HEK293 (cell line): ENCODE measurements around the gene IFT172.
A peak's percentile ranks its signal among the peaks of the same experiment; 100 is the strongest.

Experiments
- CTCF ChIA-PET: fragments of 350-600 bp; formaldehyde crosslinking; extraction: SDS; loops from one replicate; lab custom pipeline; 2021; ENCODE audit warnings: antibody characterized with exemption; lab: Yijun Ruan, JAX
- POLR2A ChIA-PET: fragments of 300-600 bp; formaldehyde crosslinking; extraction: SDS; loops from one replicate; lab custom pipeline; 2020; ENCODE audit warnings: antibody characterized with exemption, inconsistent platforms; lab: Yijun Ruan, JAX
- H3K27ac ChIP-seq: fragments of 200-500 bp; sonication (Bioruptor generic); 2 replicates; pipeline ENCODE4 v1.5.1; 2014; ENCODE audit warnings: low read depth, low read length, control low read depth, inconsistent platforms; ENCODE audit errors: extremely low read depth
- H3K36me3 ChIP-seq, 2 experiments: fragments of 200-500 bp in 1 of 2; sonication (Bioruptor generic) in 1 of 2; 1 replicate in 1 of 2; 2 replicates in 1 of 2; pipeline ENCODE4 v1.5.1; 2014 to 2017; ENCODE audit warnings: inconsistent platforms in 2 of 2, low read length in 2 of 2; ENCODE audit not compliant: control insufficient read depth in 2 of 2, insufficient read depth in 1 of 2
- H3K4me1 ChIP-seq: fragments of 200-500 bp; sonication (Bioruptor generic); 2 replicates; pipeline ENCODE4 v1.5.1; 2014; ENCODE audit warnings: mild to moderate bottlenecking, low read length, inconsistent platforms; ENCODE audit not compliant: control insufficient read depth, insufficient read depth
- H3K4me3 ChIP-seq: 2 replicates; pipeline ENCODE4 v1.5.1; 2011; ENCODE audit warnings: low read depth, mild to moderate bottlenecking, control low read depth, low read length, moderate library complexity
- H3K9me3 ChIP-seq: fragments of 200-500 bp; sonication (Bioruptor generic); 2 replicates; pipeline ENCODE4 v1.5.1; 2014; ENCODE audit warnings: low read depth, low read length, inconsistent platforms; ENCODE audit not compliant: control insufficient read depth, insufficient read depth
- ATF2 ChIP-seq: fragments of 450-650 bp; formaldehyde crosslinking; IDR thresholded peaks from 2 replicates; pipeline ENCODE4 v1.5.1; 2016; ENCODE audit warnings: missing biosample characterization, missing genetic modification characterization, low read depth
- KLF10 ChIP-seq: fragments of 450-650 bp; IDR thresholded peaks from 2 replicates; pipeline ENCODE4 v1.5.1; 2018; ENCODE audit warnings: missing biosample characterization, mild to moderate bottlenecking, missing genetic modification characterization
- MYNN ChIP-seq: fragments of 450-650 bp; formaldehyde crosslinking; IDR thresholded peaks from 2 replicates; pipeline ENCODE4 v1.5.1; 2016; ENCODE audit warnings: missing biosample characterization, missing genetic modification characterization, borderline replicate concordance
- REST ChIP-seq: fragments of 450-650 bp; formaldehyde crosslinking; IDR thresholded peaks from 2 replicates; pipeline ENCODE4 v1.5.1; 2016; ENCODE audit warnings: missing biosample characterization, missing genetic modification characterization
- SALL2 ChIP-seq: fragments of 450-650 bp; formaldehyde crosslinking; IDR thresholded peaks from 2 replicates; pipeline ENCODE4 v1.5.0; 2017; ENCODE audit warnings: missing biosample characterization, mild to moderate bottlenecking, missing genetic modification characterization, borderline replicate concordance
- ZBTB7A ChIP-seq: fragments of 450-650 bp; formaldehyde crosslinking; IDR thresholded peaks from 2 replicates; pipeline ENCODE4 v1.5.1; 2016; ENCODE audit warnings: low read depth, missing biosample characterization, missing genetic modification characterization
- ZFP37 ChIP-seq: fragments of 450-650 bp; formaldehyde crosslinking; IDR thresholded peaks from 2 replicates; pipeline ENCODE4 v1.5.1; 2016; ENCODE audit warnings: missing biosample characterization, missing genetic modification characterization
- ZNF214 ChIP-seq: fragments of 450-650 bp; formaldehyde crosslinking; IDR thresholded peaks from 2 replicates; pipeline ENCODE4 v1.5.1; 2017; ENCODE audit warnings: missing biosample characterization, mild to moderate bottlenecking, missing genetic modification characterization, borderline replicate concordance
- ZNF311 ChIP-seq: fragments of 450-650 bp; formaldehyde crosslinking; IDR thresholded peaks from 2 replicates; pipeline ENCODE4 v1.5.1; 2017; ENCODE audit warnings: missing biosample characterization, missing genetic modification characterization, borderline replicate concordance
- ZNF416 ChIP-seq: fragments of 450-650 bp; formaldehyde crosslinking; IDR thresholded peaks from 2 replicates; pipeline ENCODE4 v1.5.1; 2016; ENCODE audit warnings: missing biosample characterization, missing genetic modification characterization
- ZNF580 ChIP-seq: fragments of 450-650 bp; formaldehyde crosslinking; IDR thresholded peaks from 2 replicates; pipeline ENCODE4 v1.5.1; 2016; ENCODE audit warnings: missing biosample characterization, missing genetic modification characterization
- ZNF600 ChIP-seq: fragments of 450-650 bp; formaldehyde crosslinking; IDR thresholded peaks from 2 replicates; pipeline ENCODE4 v1.5.1; 2016; ENCODE audit warnings: missing biosample characterization, missing genetic modification characterization
- ZNF621 ChIP-seq: fragments of 450-650 bp; formaldehyde crosslinking; IDR thresholded peaks from 2 replicates; pipeline ENCODE4 v1.5.1; 2017; ENCODE audit warnings: missing biosample characterization, missing genetic modification characterization
- ZSCAN30 ChIP-seq: fragments of 450-650 bp; IDR thresholded peaks from 2 replicates; pipeline ENCODE4 v1.5.1; 2018; ENCODE audit warnings: missing biosample characterization, mild to moderate bottlenecking, missing genetic modification characterization, moderate library complexity
- TF ChIP-seq, protein P1 (sequence below): fragments of 450-650 bp; formaldehyde crosslinking; IDR thresholded peaks from 2 replicates; pipeline ENCODE4 v1.5.1; 2016; ENCODE audit warnings: missing biosample characterization, missing genetic modification characterization
- TF ChIP-seq, protein P2 (sequence below): fragments of 450-650 bp; formaldehyde crosslinking; conservative IDR thresholded peaks from 2 replicates; pipeline ENCODE4 v1.5.1; 2016; ENCODE audit warnings: low read depth, missing biosample characterization, missing genetic modification characterization
- TF ChIP-seq, protein P3 (sequence below): fragments of 450-650 bp; IDR thresholded peaks from 2 replicates; pipeline ENCODE4 v1.5.1; 2018; ENCODE audit warnings: missing biosample characterization, mild to moderate bottlenecking, missing genetic modification characterization

IFT172 gene

DNA sequence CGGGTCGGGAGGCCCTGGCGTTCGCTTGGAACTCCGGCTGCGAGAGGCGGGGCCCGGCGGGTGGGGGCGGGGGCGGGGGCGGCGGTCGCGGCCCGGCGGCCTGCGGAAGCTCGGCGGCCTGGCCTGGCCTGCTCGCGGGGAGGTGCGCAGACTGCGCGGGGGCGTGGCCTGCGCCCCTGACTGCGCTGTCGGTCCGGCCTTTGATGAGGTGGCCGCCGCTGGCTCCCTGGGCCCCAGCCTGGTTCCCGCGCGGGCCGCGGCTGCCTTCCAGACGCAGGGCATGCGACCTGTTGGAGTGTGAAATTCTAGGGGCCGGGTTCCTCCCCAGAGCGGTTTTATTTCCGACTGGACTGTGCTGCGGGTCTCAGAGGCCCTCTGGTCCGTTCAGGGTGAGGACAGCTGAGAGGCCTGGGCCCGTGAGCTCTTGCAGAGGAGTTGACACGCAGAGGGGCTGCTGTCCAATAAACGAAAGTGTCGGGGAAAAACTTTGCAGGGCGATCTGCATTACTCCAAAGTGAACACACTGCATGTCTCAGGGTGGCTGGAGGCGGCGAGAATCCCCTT lies 60.5 kb downstream of the IFT172 start (continued):
- TF ChIP-seq, protein P1, sequence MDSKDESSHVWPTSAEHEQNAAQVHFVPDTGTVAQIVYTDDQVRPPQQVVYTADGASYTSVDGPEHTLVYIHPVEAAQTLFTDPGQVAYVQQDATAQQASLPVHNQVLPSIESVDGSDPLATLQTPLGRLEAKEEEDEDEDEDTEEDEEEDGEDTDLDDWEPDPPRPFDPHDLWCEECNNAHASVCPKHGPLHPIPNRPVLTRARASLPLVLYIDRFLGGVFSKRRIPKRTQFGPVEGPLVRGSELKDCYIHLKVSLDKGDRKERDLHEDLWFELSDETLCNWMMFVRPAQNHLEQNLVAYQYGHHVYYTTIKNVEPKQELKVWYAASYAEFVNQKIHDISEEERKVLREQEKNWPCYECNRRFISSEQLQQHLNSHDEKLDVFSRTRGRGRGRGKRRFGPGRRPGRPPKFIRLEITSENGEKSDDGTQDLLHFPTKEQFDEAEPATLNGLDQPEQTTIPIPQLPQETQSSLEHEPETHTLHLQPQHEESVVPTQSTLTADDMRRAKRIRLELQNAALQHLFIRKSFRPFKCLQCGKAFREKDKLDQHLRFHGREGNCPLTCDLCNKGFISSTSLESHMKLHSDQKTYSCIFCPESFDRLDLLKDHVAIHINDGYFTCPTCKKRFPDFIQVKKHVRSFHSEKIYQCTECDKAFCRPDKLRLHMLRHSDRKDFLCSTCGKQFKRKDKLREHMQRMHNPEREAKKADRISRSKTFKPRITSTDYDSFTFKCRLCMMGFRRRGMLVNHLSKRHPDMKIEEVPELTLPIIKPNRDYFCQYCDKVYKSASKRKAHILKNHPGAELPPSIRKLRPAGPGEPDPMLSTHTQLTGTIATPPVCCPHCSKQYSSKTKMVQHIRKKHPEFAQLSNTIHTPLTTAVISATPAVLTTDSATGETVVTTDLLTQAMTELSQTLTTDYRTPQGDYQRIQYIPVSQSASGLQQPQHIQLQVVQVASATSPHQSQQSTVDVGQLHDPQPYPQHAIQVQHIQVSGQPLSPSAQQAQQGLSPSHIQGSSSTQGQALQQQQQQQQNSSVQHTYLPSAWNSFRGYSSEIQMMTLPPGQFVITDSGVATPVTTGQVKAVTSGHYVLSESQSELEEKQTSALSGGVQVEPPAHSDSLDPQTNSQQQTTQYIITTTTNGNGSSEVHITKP (tag by site-specific recombination), result no peak
- TF ChIP-seq ZNF580 (tag by site-specific recombination) (no peak), ZNF311 (tag by site-specific recombination) (no peak)

DNA sequence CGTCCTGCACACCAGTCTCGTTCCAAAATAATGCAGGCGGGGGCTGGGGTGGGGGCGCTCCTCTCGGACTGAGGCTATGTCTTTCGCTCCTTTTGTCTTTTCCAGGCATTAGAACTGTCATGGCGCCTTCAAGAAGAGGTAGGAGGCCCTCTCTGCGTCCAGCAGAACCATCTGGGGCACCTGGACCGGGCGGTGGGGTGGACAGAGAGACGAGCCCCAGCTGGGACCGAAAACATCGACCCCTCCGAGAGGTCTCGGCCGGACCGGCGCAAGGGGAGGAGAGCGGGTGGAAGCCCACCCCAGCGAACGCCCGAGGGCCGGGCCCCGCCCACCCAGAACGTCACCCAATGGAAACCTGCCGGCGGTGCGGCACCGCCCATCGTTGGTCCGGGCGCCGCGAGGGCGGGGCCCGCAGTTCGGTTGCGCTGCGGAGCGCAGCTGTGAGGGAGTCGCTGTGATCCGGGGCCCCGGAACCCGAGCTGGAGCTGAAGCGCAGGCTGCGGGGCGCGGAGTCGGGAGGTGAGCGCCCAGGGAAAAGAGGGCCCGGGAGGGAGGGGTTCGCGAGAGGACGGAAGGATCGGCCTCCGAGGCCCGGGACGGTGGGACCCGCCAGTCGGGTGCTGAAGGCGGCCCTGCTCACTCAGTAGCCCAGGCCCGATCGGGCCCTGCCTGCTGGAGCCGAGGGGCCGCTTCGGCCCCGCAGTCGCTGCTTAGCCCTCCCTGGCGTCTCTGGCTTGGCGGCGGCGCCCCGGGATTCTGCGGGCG lies 61.1 kb downstream of the IFT172 start, which contains the start of gene NRBP1:
TSS of gene NRBP1 (plus strand) at position 419 of the 765 bp plus-strand sequence. CDS start 4,643 bp downstream, outside the sequence.
- ChIA-PET POLR2A (interaction anchor here (0.5 to 3.8 kb wide), 22 partner anchors 9 to 235 kb away, joined by 3 to 56 read pairs (median 3); partner anchors contain the start of genes CCDC121, EIF2B4, GPN1 and GTF3C2), CTCF (interaction anchor here (0.6 to 3.0 kb wide), 7 partner anchors 10 to 1167 kb away, joined by 3 to 15 read pairs (median 4); partner anchors contain the start of gene PPM1G)
- H3K36me3 ChIP-seq, result peaks cover 6 to 11% of the 10 kb centered on the region in 2 experiments
- peak within 1 kb of the TSS; percentile 70 for H3K4me3 ChIP-seq
- H3K27ac ChIP-seq, result peak within 1 kb of the TSS; percentile 96
- no peaks in the 10 kb centered on the region for H3K9me3 ChIP-seq
- H3K4me1 ChIP-seq, result peaks cover 11% of the 10 kb centered on the region
- TF ChIP-seq ZNF214 (no peak), MYNN (no peak), ZNF416 (no peak), ZBTB7A (tag by site-specific recombination) (0 out of 2 replicates have a peak, but pooled peaks have one; percentile 28), ZSCAN30 (peak; percentile 19; the same call in 1 of the 2 replicates), KLF10 (peak; percentile 63), ZFP37 (0 out of 2 replicates have a peak, but pooled peaks have one; percentile 61), ZNF600 (tag by site-specific recombination) (peak; percentile 88), ZNF621 (tag by site-specific recombination) (no peak), ATF2 (tag by site-specific recombination) (no peak), REST (tag by site-specific recombination) (no peak), SALL2 (tag by site-specific recombination) (no peak)
- TF ChIP-seq, protein P2, sequence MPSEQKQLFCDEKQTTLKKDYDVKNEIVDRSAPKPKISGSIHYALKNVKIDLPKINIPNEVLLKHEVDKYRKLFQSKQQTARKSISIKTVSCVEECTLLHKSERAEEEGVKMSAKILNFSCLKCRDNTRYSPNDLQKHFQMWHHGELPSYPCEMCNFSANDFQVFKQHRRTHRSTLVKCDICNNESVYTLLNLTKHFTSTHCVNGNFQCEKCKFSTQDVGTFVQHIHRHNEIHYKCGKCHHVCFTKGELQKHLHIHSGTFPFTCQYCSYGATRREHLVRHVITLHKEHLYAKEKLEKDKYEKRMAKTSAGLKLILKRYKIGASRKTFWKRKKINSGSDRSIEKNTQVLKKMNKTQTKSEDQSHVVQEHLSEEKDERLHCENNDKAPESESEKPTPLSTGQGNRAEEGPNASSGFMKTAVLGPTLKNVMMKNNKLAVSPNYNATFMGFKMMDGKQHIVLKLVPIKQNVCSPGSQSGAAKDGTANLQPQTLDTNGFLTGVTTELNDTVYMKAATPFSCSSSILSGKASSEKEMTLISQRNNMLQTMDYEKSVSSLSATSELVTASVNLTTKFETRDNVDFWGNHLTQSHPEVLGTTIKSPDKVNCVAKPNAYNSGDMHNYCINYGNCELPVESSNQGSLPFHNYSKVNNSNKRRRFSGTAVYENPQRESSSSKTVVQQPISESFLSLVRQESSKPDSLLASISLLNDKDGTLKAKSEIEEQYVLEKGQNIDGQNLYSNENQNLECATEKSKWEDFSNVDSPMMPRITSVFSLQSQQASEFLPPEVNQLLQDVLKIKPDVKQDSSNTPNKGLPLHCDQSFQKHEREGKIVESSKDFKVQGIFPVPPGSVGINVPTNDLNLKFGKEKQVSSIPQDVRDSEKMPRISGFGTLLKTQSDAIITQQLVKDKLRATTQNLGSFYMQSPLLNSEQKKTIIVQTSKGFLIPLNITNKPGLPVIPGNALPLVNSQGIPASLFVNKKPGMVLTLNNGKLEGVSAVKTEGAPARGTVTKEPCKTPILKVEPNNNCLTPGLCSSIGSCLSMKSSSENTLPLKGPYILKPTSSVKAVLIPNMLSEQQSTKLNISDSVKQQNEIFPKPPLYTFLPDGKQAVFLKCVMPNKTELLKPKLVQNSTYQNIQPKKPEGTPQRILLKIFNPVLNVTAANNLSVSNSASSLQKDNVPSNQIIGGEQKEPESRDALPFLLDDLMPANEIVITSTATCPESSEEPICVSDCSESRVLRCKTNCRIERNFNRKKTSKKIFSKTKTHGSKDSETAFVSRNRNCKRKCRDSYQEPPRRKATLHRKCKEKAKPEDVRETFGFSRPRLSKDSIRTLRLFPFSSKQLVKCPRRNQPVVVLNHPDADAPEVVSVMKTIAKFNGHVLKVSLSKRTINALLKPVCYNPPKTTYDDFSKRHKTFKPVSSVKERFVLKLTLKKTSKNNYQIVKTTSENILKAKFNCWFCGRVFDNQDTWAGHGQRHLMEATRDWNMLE (tag by site-specific recombination), result no peak
- TF ChIP-seq, protein P3, sequence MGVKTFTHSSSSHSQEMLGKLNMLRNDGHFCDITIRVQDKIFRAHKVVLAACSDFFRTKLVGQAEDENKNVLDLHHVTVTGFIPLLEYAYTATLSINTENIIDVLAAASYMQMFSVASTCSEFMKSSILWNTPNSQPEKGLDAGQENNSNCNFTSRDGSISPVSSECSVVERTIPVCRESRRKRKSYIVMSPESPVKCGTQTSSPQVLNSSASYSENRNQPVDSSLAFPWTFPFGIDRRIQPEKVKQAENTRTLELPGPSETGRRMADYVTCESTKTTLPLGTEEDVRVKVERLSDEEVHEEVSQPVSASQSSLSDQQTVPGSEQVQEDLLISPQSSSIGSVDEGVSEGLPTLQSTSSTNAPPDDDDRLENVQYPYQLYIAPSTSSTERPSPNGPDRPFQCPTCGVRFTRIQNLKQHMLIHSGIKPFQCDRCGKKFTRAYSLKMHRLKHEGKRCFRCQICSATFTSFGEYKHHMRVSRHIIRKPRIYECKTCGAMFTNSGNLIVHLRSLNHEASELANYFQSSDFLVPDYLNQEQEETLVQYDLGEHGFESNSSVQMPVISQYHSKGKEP, result no peak
